NCI-H2227 (cell line): Measurements from ENCODE around the gene SLIT3.

ENCODE experiments used
- DNase-seq: peaks from one replicate; lab custom pipeline; 2025; ENCODE audit not compliant: unreplicated experiment; lab: John Stamatoyannopoulos, UW

Gene SLIT3

DNA sequence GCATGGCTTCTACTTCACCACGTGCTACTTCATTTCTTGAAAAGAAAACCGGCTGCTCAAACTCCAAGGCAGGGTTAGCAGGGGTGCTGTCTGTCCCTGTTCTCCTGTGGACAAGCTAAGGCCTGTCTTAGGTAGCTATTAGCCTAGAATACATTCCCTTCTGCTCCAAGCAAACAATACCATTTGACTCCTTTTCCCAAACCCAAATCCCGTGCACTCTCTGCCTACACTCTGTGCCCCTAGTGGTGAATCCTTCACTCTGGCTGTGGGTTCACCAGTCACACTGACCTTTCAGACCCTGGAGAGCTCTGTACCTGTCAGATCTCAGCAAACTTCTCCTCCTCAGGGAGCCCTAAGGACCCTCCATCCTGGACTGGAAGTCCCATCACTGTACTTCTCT, 211.6 kb downstream of the SLIT3 start:
- DNase-seq, result no peak

DNA sequence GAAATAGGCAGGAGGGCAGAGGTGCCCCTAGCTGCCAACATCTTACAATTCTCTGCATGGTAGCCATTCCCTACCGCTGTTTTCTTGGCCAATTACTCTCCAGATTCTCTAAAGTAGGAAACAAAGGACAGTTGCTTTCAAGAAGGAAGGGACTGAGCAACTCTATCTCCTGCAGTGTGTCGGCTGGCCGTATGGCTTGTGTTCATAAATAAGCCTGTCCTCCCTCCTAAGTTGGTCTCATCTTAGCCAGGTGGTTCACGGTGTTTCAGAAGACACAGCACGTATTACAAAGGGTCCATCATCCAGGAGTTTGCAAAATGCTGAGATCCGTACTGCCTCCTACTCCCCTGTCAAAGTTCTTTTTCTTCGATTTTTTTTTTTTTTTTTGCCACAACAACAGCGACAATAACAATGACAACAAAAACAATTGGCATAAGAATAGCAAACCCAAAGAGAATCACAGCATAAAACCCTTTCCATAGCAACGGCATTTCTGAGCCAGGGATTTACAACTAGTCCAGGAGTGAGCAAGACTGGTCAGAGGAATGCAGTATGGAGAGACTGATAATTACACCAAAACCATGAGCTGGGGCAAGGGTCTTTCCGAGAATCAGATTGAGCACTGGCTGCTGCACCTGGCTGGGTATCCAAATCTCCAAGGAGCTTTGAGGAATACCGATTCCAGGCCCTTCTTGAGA, 212.8 kb downstream of the SLIT3 start:
- DNase-seq, result no peak

DNA sequence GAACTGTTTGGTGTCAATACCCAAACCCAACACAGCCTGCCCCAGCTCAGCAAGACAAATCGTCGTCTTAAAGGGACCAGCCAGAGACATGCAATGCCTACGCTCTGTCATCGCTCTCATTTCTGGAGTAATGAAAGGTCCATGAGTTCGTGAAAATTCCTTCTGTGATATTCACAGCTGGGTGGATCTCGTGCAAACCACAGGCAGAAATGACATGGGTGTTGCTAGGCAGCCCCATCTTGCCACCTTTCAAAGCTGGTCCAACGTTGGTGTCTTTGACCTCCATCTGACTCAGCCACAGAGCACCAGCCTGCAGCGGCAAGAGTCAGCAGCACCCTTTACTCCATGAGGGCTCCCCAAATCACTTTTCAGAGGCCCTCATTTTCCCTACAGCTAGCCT, 215.3 kb downstream of the SLIT3 start:
- no peak for DNase-seq

- no peak for DNase-seq
These were observed 215.7 kb downstream of the SLIT3 start for GRCh38 chr5:169085212-169085611.

DNA sequence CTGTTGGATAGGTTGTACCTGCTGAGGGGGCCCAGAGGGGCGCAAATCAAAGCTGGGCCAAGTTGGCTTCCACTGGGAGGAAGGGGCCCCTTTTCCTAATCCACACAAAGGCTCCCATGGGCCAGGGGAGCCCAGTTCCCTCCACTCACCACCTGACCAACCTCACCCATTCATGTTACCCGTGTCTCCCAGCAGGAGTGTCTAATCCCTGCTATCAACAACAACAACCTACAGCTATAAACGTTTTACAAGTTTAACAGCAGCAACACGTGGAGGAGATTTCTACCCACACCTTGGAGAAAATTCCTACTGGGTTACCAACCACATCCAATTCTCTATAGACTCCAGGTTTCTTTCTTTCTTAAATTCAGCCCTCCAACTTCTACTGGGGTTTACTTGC, 216.2 kb downstream of the SLIT3 start:
- DNase-seq, result no peak

- DNase-seq, result no peak
These were observed 217.4 kb downstream of the SLIT3 start for GRCh38 chr5:169083394-169084018.

GRCh38 chr5:169081000-169081724, 219.8 kb downstream of the SLIT3 start:
- no peak for DNase-seq

GRCh38 chr5:169080448-169080911, 220.5 kb downstream of the SLIT3 start:
- no peak for DNase-seq

DNA sequence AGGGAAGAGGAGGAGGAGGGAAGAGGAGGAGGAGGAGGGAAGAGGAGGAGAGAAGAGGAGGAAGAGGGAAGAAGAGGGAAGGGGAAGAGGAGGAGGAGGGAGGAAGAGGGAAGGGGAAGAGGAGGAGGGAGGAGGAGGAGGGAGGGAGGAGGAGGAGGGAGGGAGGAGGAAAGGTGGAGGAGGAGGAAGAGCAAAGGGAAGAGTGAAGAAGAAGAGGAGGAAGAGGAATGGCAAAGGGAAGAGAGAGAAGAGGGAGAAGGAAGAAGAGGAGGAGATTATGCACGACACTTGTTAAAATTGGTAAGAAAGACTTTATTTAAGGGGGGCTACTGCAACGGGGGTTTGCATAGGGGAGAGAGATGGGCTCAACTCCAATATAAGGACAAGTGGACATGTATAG, 221.2 kb downstream of the SLIT3 start:
- no peak for DNase-seq

GRCh38 chr5:169074839-169075238, 226.1 kb downstream of the SLIT3 start:
- DNase-seq, result no peak

- no peak for DNase-seq
These were observed 228.7 kb downstream of the SLIT3 start for GRCh38 chr5:169072233-169072632.

DNA sequence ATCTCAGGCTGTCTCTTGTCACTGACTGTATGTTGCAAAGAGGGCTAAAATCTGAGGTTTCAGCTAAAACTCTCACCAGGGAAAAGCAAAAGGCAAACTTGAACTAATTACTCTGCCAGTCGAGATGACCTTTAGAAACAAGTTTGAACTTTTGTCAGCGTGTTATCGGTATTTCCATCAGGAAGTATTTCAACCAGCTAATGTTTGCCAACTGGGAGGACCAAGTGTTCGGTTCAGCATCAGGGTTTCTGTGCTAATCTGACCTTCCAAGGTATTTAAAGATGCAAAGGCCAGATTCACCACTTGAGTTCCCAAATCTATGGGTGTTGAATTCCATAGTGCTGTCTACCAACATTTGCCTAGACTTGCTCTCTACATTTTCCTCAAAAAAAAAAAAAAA, 230.5 kb downstream of the SLIT3 start:
- no peak for DNase-seq

DNA sequence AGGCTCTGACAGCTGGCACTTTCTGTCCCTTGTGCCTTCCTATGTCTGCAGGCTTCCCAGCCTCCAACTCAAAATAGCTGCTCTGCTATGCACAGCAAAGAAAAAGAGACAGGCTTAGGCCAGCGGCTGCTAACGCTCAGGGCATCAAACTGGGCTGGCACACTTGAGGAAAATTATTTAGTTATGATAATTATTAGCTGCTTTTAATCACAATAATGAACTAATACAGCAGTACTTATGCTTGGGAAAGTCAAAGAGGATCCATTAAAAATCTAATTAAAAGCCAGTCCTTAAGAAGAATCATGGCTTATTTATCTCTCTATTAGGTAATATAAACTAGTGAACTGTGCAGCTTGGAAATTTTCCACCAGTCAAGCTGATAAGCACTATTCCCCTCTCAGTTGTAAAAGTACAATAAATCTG, 233.2 kb downstream of the SLIT3 start:
- DNase-seq, result no peak

DNA sequence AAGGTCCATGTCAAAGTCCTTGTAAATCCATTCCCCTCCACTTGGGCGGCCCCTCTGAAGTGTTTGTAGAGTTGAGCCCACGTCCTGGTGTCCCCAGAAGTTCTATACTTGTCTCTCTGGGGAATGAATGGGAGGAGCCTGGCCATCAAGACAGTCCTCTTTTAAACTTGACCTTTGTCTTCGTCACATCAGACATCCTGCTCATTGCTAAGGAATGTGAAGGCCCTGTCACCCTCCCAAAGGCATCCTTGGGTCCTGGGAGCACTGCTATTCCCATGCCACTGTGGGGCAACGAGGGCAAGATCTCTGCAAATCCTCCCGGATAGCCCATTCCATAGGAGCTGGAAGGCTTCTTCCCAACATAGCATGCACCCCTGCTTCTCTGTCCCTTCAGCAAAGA, 235.5 kb downstream of the SLIT3 start:
- no peak for DNase-seq

- no peak for DNase-seq
These were observed 236.8 kb downstream of the SLIT3 start for GRCh38 chr5:169064093-169064492.

DNA sequence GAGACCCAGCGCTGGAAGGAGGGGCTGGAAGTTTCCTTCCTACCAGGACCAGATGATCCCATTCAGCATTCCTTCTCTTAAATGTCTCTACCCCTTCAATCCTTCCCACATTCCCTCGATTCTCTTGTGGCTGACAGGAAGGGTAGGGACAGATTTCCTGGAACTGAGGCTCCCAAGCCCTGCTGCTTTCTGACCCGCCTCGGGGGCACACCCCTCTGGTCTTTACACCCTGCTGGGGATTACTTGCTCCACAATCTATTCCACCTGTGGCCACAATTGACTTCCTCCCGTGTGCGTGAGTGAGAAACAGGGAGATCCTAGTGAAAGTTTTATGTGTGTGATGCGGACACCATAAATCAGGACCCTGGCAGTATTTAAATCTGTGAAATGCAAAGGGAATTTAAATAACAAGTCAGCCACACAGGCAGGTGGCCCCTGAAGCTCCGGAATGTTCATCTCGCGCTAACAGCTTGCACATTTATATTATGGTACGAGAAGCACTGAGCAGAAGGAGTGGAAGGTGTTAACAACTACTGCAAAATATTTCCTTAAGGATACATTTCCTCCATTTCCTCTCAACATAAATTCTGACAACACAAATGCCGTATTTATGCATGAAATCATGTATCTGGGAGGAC, 237.5 kb downstream of the SLIT3 start:
- no peak for DNase-seq

- DNase-seq, result no peak
These were observed 238.2 kb downstream of the SLIT3 start for GRCh38 chr5:169062690-169063089.

DNA sequence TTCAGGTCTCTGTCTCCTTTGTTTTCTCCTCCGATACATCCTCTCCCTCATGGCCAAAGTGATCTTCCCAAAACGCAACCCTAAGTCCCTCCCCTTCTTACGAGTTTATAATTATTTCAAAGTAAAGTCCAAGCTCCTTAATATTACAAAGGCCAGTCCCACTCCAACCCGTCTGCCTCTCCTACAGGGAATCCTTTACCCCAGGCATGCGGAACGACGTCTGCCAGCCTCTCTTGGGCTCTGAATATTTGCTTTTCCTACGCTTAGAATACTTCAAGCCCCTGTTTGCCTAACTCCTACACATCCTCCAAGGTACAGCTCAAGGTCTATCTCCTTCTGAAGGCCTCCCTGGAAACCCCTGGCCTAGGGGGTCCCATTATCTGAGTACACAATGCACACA, 246.4 kb downstream of the SLIT3 start:
- no peak for DNase-seq

GRCh38 chr5:169052207-169052606, 248.7 kb downstream of the SLIT3 start:
- DNase-seq, result no peak

DNA sequence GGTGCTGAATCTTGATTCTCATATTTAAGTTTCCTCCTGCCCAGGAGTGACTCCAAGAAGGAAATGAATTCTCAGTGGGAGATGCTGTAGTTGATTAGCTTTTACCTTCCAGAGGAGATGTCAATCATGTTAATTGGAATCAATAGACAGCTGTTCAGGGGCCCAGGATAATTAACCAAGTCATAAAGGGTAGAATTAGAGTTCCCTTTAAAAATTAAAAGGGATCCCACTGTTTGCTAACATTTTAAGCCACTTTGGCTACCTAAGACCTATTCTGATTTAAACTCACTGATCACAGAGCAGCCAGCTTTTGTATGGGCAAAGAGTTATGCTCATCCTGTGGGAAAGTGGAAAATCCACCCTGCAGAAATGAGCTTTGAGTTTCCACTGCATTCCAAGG, 249.6 kb downstream of the SLIT3 start:
- no peak for DNase-seq

- no peak for DNase-seq
These were observed 250.3 kb downstream of the SLIT3 start for GRCh38 chr5:169050636-169051035.

DNA sequence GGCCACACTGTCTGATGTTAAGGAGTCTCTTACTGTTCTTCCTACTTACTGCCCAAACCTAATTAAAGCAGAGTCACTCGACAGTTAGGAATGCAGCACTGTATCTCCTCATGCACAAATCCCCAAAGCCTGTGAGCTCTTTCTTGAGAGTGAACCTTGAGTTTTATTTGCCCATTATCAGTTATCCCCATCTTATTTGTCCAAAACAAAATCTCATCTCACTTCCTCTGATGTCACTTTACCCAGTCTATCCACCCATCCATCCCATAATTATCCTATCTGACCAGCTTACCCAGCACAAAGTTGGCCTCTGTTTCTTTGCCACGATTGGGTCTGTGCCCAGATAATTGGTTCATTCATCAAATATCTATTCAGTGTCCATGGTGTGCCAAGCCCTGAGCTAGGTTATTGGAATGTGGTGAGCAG, 250.8 kb downstream of the SLIT3 start:
- DNase-seq, result no peak
